HCT116 (cell line): Measurements from ENCODE around the gene GAB2. TPM values are rescaled to one million over a fixed set of nuclear protein-coding genes. Genes with fewer than 3 reads are reported as not detected.

Experiments used
- ATAC-seq: fragments of 200-7000 bp; cut with Tn5 transposase; 2 replicates; pipeline ENCODE4 v1.9.1; 2020; ENCODE audit warnings: mild to moderate bottlenecking, moderate library complexity
- BruUV-seq: library from RNA; stranded (reverse); fragments of 400-500 nt; replicated peaks from 2 replicates; lab custom pipeline; 2021; lab: Mats Ljungman, UMichigan
- CTCF ChIA-PET: fragments of 300-600 bp; sonication (Branson Sonifier 250); formaldehyde crosslinking; loops from one replicate; lab custom pipeline; 2021; ENCODE audit warnings: antibody characterized with exemption; lab: Charles Lee
- POLR2A ChIA-PET: fragments of 300-600, 350-600 bp; sonication (Branson Sonifier 250); formaldehyde crosslinking; loops from one replicate; lab custom pipeline; 2021; ENCODE audit warnings: antibody characterized with exemption; lab: Charles Lee
- RAD21 ChIA-PET, 2 experiments: fragments of 300-600 bp; sonication (Branson Sonifier 250); formaldehyde crosslinking; loops; one replicate each; lab custom pipeline; 2023; ENCODE audit warnings: low total read pairs in 2 of 2; ENCODE audit not compliant: uncharacterized antibody in 2 of 2, unreplicated experiment in 2 of 2, low non-redundant PET in 1 of 2; lab: Charles Lee
- DNase-seq: peaks from one replicate; pipeline ENCODE4 v3.0.0-alpha.2; 2010; ENCODE audit warnings: low read depth, low spot score
- H2AFZ ChIP-seq: fragments of 200-600 bp; shearing (Covaris generic), sonication (generic); 2 replicates; pipeline ENCODE4 v1.6.1; 2017; ENCODE audit warnings: low read depth, mixed run types, mixed read lengths, antibody characterized with exemption, low read length; ENCODE audit not compliant: poor library complexity, severe bottlenecking
- H3K27ac ChIP-seq: 2 replicates; pipeline ENCODE4 v1.5.1; 2012; ENCODE audit warnings: low read depth, low read length
- H3K27me3 ChIP-seq: fragments of 200-600 bp; sonication (generic); 2 replicates; pipeline ENCODE4 v1.6.1; 2016; ENCODE audit warnings: mixed run types, low read length, mixed read lengths; ENCODE audit not compliant: insufficient read depth
- H3K36me3 ChIP-seq, 2 experiments: fragments of 200-500 bp in 1 of 2; fragments of 200-600 bp in 1 of 2; sonication (Bioruptor generic) in 1 of 2; sonication (generic) in 1 of 2; 2 replicates each; pipeline versions ENCODE4 v1.5.1 to v1.6.1; 2014 to 2016; ENCODE audit warnings: low read length in 2 of 2, inconsistent platforms in 1 of 2, mixed read lengths in 1 of 2, mixed run types in 1 of 2; ENCODE audit not compliant: insufficient read depth in 2 of 2, control insufficient read depth in 1 of 2
- H3K4me1 ChIP-seq, 2 experiments: fragments of 200-600 bp in 1 of 2; sonication (generic) in 1 of 2; 2 replicates each; pipeline versions ENCODE4 v1.5.1 to v1.6.1; 2012 to 2017; ENCODE audit warnings: low read length in 2 of 2, inconsistent platforms in 1 of 2, mild to moderate bottlenecking in 1 of 2, mixed read lengths in 1 of 2, mixed run types in 1 of 2, moderate library complexity in 1 of 2; ENCODE audit not compliant: insufficient read depth in 2 of 2, control insufficient read depth in 1 of 2
- H3K4me2 ChIP-seq: fragments of 200-600 bp; sonication (generic); 2 replicates; pipeline ENCODE4 v1.6.1; 2017; ENCODE audit warnings: mixed run types, low read length, mixed read lengths
- H3K4me3 ChIP-seq, 2 experiments: fragments of 200-600 bp in 1 of 2; sonication (generic) in 1 of 2; replicated peaks in 1 of 2; 2 replicates each; pipeline ENCODE4 v1.5.1; 2011 to 2016; ENCODE audit warnings: low read length in 2 of 2, control low read depth in 1 of 2, low read depth in 1 of 2, mild to moderate bottlenecking in 1 of 2, mixed read lengths in 1 of 2, mixed run types in 1 of 2
- H3K79me2 ChIP-seq: fragments of 200-600 bp; sonication (generic); 2 replicates; pipeline ENCODE4 v1.6.1; 2017; ENCODE audit warnings: mild to moderate bottlenecking, mixed run types, low read length, moderate library complexity, mixed read lengths; ENCODE audit not compliant: insufficient read depth
- H3K9ac ChIP-seq: fragments of 200-600 bp; sonication (generic); 2 replicates; pipeline ENCODE4 v1.6.1; 2016; ENCODE audit warnings: low read length, mixed read lengths
- H3K9me2 ChIP-seq: fragments of 200-600 bp; sonication (generic), shearing (Covaris generic); 2 replicates; pipeline ENCODE4 v1.6.1; 2017; ENCODE audit warnings: mixed run types, mild to moderate bottlenecking, moderate library complexity; ENCODE audit not compliant: insufficient read depth
- H3K9me3 ChIP-seq, 2 experiments: fragments of 200-500 bp in 1 of 2; fragments of 200-600 bp in 1 of 2; sonication (Bioruptor generic) in 1 of 2; sonication (generic) in 1 of 2; 2 replicates each; pipeline ENCODE4 v1.6.1; 2014 to 2017; ENCODE audit warnings: low read length in 2 of 2, mixed read lengths in 2 of 2, inconsistent platforms in 1 of 2, low read depth in 1 of 2, mild to moderate bottlenecking in 1 of 2, mixed run types in 1 of 2, moderate library complexity in 1 of 2; ENCODE audit not compliant: control insufficient read depth in 1 of 2, insufficient read depth in 1 of 2
- H4K20me1 ChIP-seq: fragments of 200-600 bp; sonication (generic), shearing (Covaris generic); 2 replicates; pipeline ENCODE4 v1.6.1; 2017; ENCODE audit warnings: mixed run types, mild to moderate bottlenecking, moderate library complexity; ENCODE audit not compliant: insufficient read depth
- CEBPB ChIP-seq: IDR thresholded peaks from 2 replicates; pipeline ENCODE4 v1.6.1; 2012; ENCODE audit warnings: low read depth
- CTCF ChIP-seq, 3 experiments: fragments of 200-600 bp in 1 of 3; sonication (generic) in 1 of 3; IDR thresholded peaks in 2 of 3; conservative IDR thresholded peaks in 1 of 3; 2 replicates each; pipeline ENCODE4 v1.5.1; 2012 to 2017; ENCODE audit warnings: low read depth in 2 of 3, low read length in 2 of 3, antibody characterized with exemption in 1 of 3, borderline replicate concordance in 1 of 3, control low read depth in 1 of 3, mild to moderate bottlenecking in 1 of 3, mixed read lengths in 1 of 3, mixed run types in 1 of 3, moderate library complexity in 1 of 3; ENCODE audit not compliant: insufficient read depth in 1 of 3
- EGR1 ChIP-seq: IDR thresholded peaks from 2 replicates; pipeline ENCODE4 v1.6.1; 2012; ENCODE audit warnings: low read depth
- JUND ChIP-seq: IDR thresholded peaks from 2 replicates; pipeline ENCODE4 v1.6.1; 2012
- POLR2AphosphoS5 ChIP-seq: IDR thresholded peaks from 2 replicates; pipeline ENCODE4 v1.6.1; 2011; ENCODE audit warnings: mild to moderate bottlenecking, low read depth, low read length, moderate library complexity
- RAD21 ChIP-seq: IDR thresholded peaks from 2 replicates; pipeline ENCODE4 v1.6.1; 2012; ENCODE audit warnings: low read depth, mild to moderate bottlenecking
- REST ChIP-seq: IDR thresholded peaks from 2 replicates; pipeline ENCODE4 v1.6.1; 2012; ENCODE audit warnings: low read depth
- SP1 ChIP-seq: IDR thresholded peaks from 2 replicates; pipeline ENCODE4 v1.6.1; 2012; ENCODE audit warnings: low read depth
- ZFX ChIP-seq: fragments of 450-650 bp; IDR thresholded peaks from 2 replicates; pipeline ENCODE4 v1.6.1; 2017
- intact Hi-C: fragments of 100-400 bp; cut with micrococcal nuclease; formaldehyde crosslinking; loops from 2 replicates; pipeline ENCODE4 v1.10.0; 2022
- total RNA-seq: library from RNA; stranded (reverse); gene quantifications from one replicate; pipeline ENCODE4 v1.2.1, GENCODE V29; 2021; ENCODE audit not compliant: unreplicated experiment

Gene GAB2
- total RNA-seq, 1 experiment from 2014 or later = 1.9 TPM

GRCh38 chr11:78336877-78337553 lies 80.6 kb downstream of the GAB2 start:
- no peaks in the 10 kb centered on the region for H3K79me2 ChIP-seq
- no peaks in the 10 kb centered on the region for H3K9me2 ChIP-seq
- H3K27me3 ChIP-seq = no peaks in the 10 kb centered on the region
- RAD21 ChIA-PET = no interaction called here
- H3K4me2 ChIP-seq = no peak overlapping the region
- H3K4me1 ChIP-seq = no peaks in the 10 kb centered on the region
- H4K20me1 ChIP-seq = no peaks in the 10 kb centered on the region
- H3K36me3 ChIP-seq = no peaks in the 10 kb centered on the region
- no peak overlapping the region for H3K4me3 ChIP-seq
- DNase-seq = no peak
- peaks cover 0 to 3% of the 10 kb centered on the region in 2 experiments; a peak in 1 of 4 replicates for H3K9me3 ChIP-seq
- H2AFZ ChIP-seq = no peak overlapping the region
- intact Hi-C loops = no loop called here
- BruUV-seq = no TSS peak
- POLR2A ChIA-PET = interaction anchor here (0.6 kb wide), 1 partner anchor 15 kb away, joined by 4 read pairs; no protein-coding TSS in a partner anchor
- TF ChIP-seq SP1 (no peak), EGR1 (no peak), JUND (no peak), ZFX (no peak), RAD21 (no peak), CTCF (IDR thresholded peaks at IDR 0.05 in 2 of 3, conservative IDR thresholded peaks at IDR 0.05 in 1 of 3; ENCODE audit: borderline replicate concordance in 1 of 3, insufficient read depth in 1 of 3, low read depth in 2 of 3, low read length in 2 of 3) (no peak), POLR2AphosphoS5 (no peak), REST (no peak), CEBPB (no peak)
- no peak overlapping the region for H3K9ac ChIP-seq
- CTCF ChIA-PET = no interaction called here
- H3K27ac ChIP-seq = no peak overlapping the region
- ATAC-seq = no peak
